HepG2 (cell line): Measurements from ENCODE around the gene STRN3. TPM values are rescaled to one million over a fixed set of nuclear protein-coding genes. Genes with fewer than 3 reads are reported as not detected.

Experiments
- DRAP1 ChIP-seq: IDR thresholded peaks from 2 replicates; pipeline ENCODE4 v1.6.1; 2016; ENCODE audit warnings: missing genetic modification reagents, missing compliant biosample characterization
- FOXP1 ChIP-seq, 2 experiments: fragments of 450-650 bp in 1 of 2; IDR thresholded peaks; 2 replicates each; pipeline ENCODE4 v1.6.1; 2017 to 2018; ENCODE audit warnings: antibody characterized with exemption in 1 of 2
- FOXP4 ChIP-seq: sonication (generic); formaldehyde crosslinking; IDR thresholded peaks from 2 replicates; pipeline ENCODE4 v1.4.0; 2020; ENCODE audit warnings: missing genetic modification reagents
- PATZ1 ChIP-seq: sonication (generic); formaldehyde crosslinking; IDR thresholded peaks from 2 replicates; pipeline ENCODE4 v1.4.0; 2020; ENCODE audit warnings: missing genetic modification reagents
- RERE ChIP-seq: IDR thresholded peaks from 2 replicates; pipeline ENCODE4 v1.6.1; 2016; ENCODE audit warnings: low read depth, missing genetic modification reagents, missing compliant biosample characterization
- ZGPAT ChIP-seq: IDR thresholded peaks from 2 replicates; pipeline ENCODE4 v1.6.1; 2016; ENCODE audit warnings: mild to moderate bottlenecking
- ZNF503 ChIP-seq: sonication (generic); formaldehyde crosslinking; IDR thresholded peaks from 2 replicates; pipeline ENCODE4 v1.4.0; 2020; ENCODE audit warnings: missing genetic modification reagents
- ZNF614 ChIP-seq: IDR thresholded peaks from 2 replicates; pipeline ENCODE4 v1.6.1; 2018; ENCODE audit warnings: missing biosample characterization, missing genetic modification reagents, inconsistent platforms, borderline replicate concordance
- ZNF770 ChIP-seq: sonication (generic); formaldehyde crosslinking; IDR thresholded peaks from 2 replicates; pipeline ENCODE4 v1.5.0; 2020; ENCODE audit warnings: mild to moderate bottlenecking, missing genetic modification reagents
- polyA plus RNA-seq, 8 experiments: library from polyadenylated mRNA; depleted of rRNA in 3 of 8; stranded (reverse) in 7 of 8; unstranded in 1 of 8; fragments of >200 nt; fragmentation: Illumina TruSeq in 4 of 8; extraction: Trizol in 4 of 8; gene quantifications; 2 replicates each; pipeline versions ENCODE4 v1.2.1 to v1.2.3, GENCODE V29; 2011 to 2016; ENCODE audit warnings: low read depth in 4 of 8, missing spikeins in 1 of 8, mixed read lengths in 1 of 8; ENCODE audit not compliant: insufficient read depth in 1 of 8
- total RNA-seq, 5 experiments: library from RNA; depleted of rRNA; stranded (reverse); fragments of >200 nt; fragmentation: Illumina TruSeq; extraction: Trizol; gene quantifications; 2 replicates each; pipeline ENCODE4 v1.2.3, GENCODE V29; 2016; ENCODE audit warnings: low read depth in 1 of 5

Gene STRN3
- total and polyA plus RNA-seq, 2 of the 13 experiments (the other 11 are each of a cell fraction or from before 2014, with no cell fraction given) = 49.4 to 123 TPM

- TF ChIP-seq ZNF770 (peak; percentile 100), ZNF503 (CRISPR knock-in tag) (peak; percentile 78; the same call in 1 of the 2 replicates), DRAP1 (CRISPR knock-in tag) (peak; percentile 13; the same call in 1 of the 2 replicates), PATZ1 (CRISPR knock-in tag) (0 out of 2 replicates have a peak, but pooled peaks have one; percentile 5), ZGPAT (peak; percentile 74), RERE (CRISPR knock-in tag) (no peak), FOXP4 (peak; percentile 73), FOXP1 (IDR thresholded peaks at IDR 0.05) (peak; percentile 91), FOXP1 (CRISPR knock-in tag; IDR thresholded peaks at IDR 0.05) (peak; percentile 90), ZNF614 (peak; percentile 63; the same call in 1 of the 2 replicates)
Measured at GRCh38 chr14:31038521-31039166, 12.5 kb upstream of the STRN3 start (continued).
